GM19240 (cell line): ENCODE results near the gene HMGB2.
A peak's percentile ranks its signal among the peaks of the same experiment; 100 is the strongest.

Experiments used
- DNase-seq: peaks from one replicate; pipeline ENCODE4 v3.0.0; 2011; ENCODE audit warnings: low spot score; ENCODE audit not compliant: insufficient read length

The HMGB2 gene

GRCh38 chr4:173334085-173334890 is at the start of gene HMGB2:
Gene HMGB2, minus strand, starts transcription at chr4:173334358. Its CDS starts 709 bp downstream, at chr4:173333649.
- peak; percentile 86 for DNase-seq

GRCh38 chr4:173382349-173382748 is 48.2 kb upstream of the HMGB2 start:
- DNase-seq: no peak

GRCh38 chr4:173381610-173382009 is 47.5 kb upstream of the HMGB2 start:
- DNase-seq: no peak

- no peak for DNase-seq
Measured at GRCh38 chr4:173380987-173381386, 46.8 kb upstream of the HMGB2 start.

GRCh38 chr4:173379929-173380328 is 45.8 kb upstream of the HMGB2 start:
- DNase-seq: no peak

- no peak for DNase-seq
Measured at GRCh38 chr4:173374588-173374987, 40.4 kb upstream of the HMGB2 start.

GRCh38 chr4:173371292-173372192 is 37.4 kb upstream of the HMGB2 start:
- no peak for DNase-seq

GRCh38 chr4:173370477-173371291 is 36.5 kb upstream of the HMGB2 start, which contains the start of gene SAP30:
Gene SAP30, plus strand, starts transcription at chr4:173370954. Its CDS starts 229 bp downstream, at chr4:173371183.
- DNase-seq: peak; percentile 59

- DNase-seq: no peak
Measured at GRCh38 chr4:173370130-173370476, 35.9 kb upstream of the HMGB2 start.

- DNase-seq: no peak
Measured at GRCh38 chr4:173367946-173368345, 33.8 kb upstream of the HMGB2 start.

GRCh38 chr4:173367285-173367684 is 33.1 kb upstream of the HMGB2 start:
- DNase-seq: no peak

- DNase-seq: no peak
Measured at GRCh38 chr4:173365359-173365996, 31.3 kb upstream of the HMGB2 start.

- DNase-seq: no peak
Measured at GRCh38 chr4:173362666-173363065, 28.5 kb upstream of the HMGB2 start.

GRCh38 chr4:173360587-173361221 is 26.5 kb upstream of the HMGB2 start:
- no peak for DNase-seq

GRCh38 chr4:173357939-173358338 is 23.8 kb upstream of the HMGB2 start:
- no peak for DNase-seq

GRCh38 chr4:173347467-173347866 is 13.3 kb upstream of the HMGB2 start:
- no peak for DNase-seq

GRCh38 chr4:173346074-173346473 is 11.9 kb upstream of the HMGB2 start:
- no peak for DNase-seq

GRCh38 chr4:173345648-173346047 is 11.5 kb upstream of the HMGB2 start:
- DNase-seq: no peak

- DNase-seq: no peak
Measured at GRCh38 chr4:173343832-173344397, 9.8 kb upstream of the HMGB2 start.

GRCh38 chr4:173337463-173337862 is 3.3 kb upstream of the HMGB2 start:
- no peak for DNase-seq
